HG03460 (cell line): Measurements from ENCODE around the gene SOX12.

Source experiments
- ATAC-seq: cut with Tn5 transposase; IDR thresholded peaks from one replicate; pipeline ENCODE4 v1.9.1; 2021; ENCODE audit not compliant: unreplicated experiment

The SOX12 gene

GRCh38 chr20:301886-302848 is 23.2 kb upstream of the SOX12 start:
- no peak for ATAC-seq

- ATAC-seq = no peak
Observed at GRCh38 chr20:305745-306144, 19.6 kb upstream of the SOX12 start.

GRCh38 chr20:308427-309038 is 16.8 kb upstream of the SOX12 start:
- ATAC-seq = no peak

GRCh38 chr20:309306-309840 is 16.0 kb upstream of the SOX12 start:
- no peak for ATAC-seq

- peak; percentile 99 for ATAC-seq
Observed at GRCh38 chr20:309841-310644, 15.3 kb upstream of the SOX12 start.

GRCh38 chr20:310645-311044 is 14.7 kb upstream of the SOX12 start:
- ATAC-seq = no peak

- ATAC-seq = no peak
Observed at GRCh38 chr20:311609-312008, 13.7 kb upstream of the SOX12 start.

- ATAC-seq = no peak
Observed at GRCh38 chr20:312067-312466, 13.3 kb upstream of the SOX12 start.

- ATAC-seq = no peak
Observed at GRCh38 chr20:312866-313265, 12.5 kb upstream of the SOX12 start.

- ATAC-seq = no peak
Observed at GRCh38 chr20:313402-313801, 11.9 kb upstream of the SOX12 start.

- no peak for ATAC-seq
Observed at GRCh38 chr20:313948-314347, 11.4 kb upstream of the SOX12 start.

GRCh38 chr20:316316-317068 is 8.9 kb upstream of the SOX12 start:
- ATAC-seq = no peak

- ATAC-seq = peak; percentile 48
Observed at GRCh38 chr20:324177-325044, 941 bp upstream of the SOX12 start.

- ATAC-seq = no peak
Observed at GRCh38 chr20:325889-326644, 715 bp downstream of the SOX12 start.

- no peak for ATAC-seq
Observed at GRCh38 chr20:326645-327185, 1.4 kb downstream of the SOX12 start.

GRCh38 chr20:327186-328026 is 2.1 kb downstream of the SOX12 start:
- peak; percentile 15 for ATAC-seq
